Neural crest cell (in vitro differentiated cells): ENCODE results near the gene SMIM13. TPM values are rescaled to one million over a fixed set of nuclear protein-coding genes. Genes with fewer than 3 reads are reported as not detected.

Experiments used
- DNase-seq: peaks from one replicate; pipeline ENCODE4 v3.0.0; 2021; ENCODE audit warnings: low read depth, mixed read lengths, low spot score
- H3K27ac Mint-ChIP-seq: one replicate; pipeline ENCODE4 v1.8.0; 2021; ENCODE audit warnings: mild to moderate bottlenecking, mixed read lengths; ENCODE audit not compliant: unreplicated experiment
- H3K27me3 Mint-ChIP-seq: 2 replicates; pipeline ENCODE4 v1.8.0; 2021; ENCODE audit warnings: low read depth, mild to moderate bottlenecking, mixed read lengths
- H3K36me3 Mint-ChIP-seq: 2 replicates; pipeline ENCODE4 v1.8.0; 2021; ENCODE audit warnings: low read depth, mild to moderate bottlenecking, mixed read lengths
- H3K4me1 Mint-ChIP-seq: 2 replicates; pipeline ENCODE4 v1.8.0; 2021; ENCODE audit warnings: mixed read lengths
- H3K4me3 Mint-ChIP-seq: one replicate; pipeline ENCODE4 v1.8.0; 2021; ENCODE audit warnings: mild to moderate bottlenecking, mixed read lengths
- H3K9me3 Mint-ChIP-seq: 2 replicates; pipeline ENCODE4 v1.8.0; 2021; ENCODE audit warnings: mixed read lengths
- CTCF ChIP-seq: fragments of 200-600 bp; sonication (generic); conservative IDR thresholded peaks from 2 replicates; pipeline ENCODE4 v1.5.0; 2021; ENCODE audit warnings: antibody characterized with exemption, mild to moderate bottlenecking
- total RNA-seq: library from RNA; stranded (reverse); gene quantifications from 2 replicates; pipeline ENCODE4 v1.2.1, GENCODE V29; 2021

Gene SMIM13
- total RNA-seq, 1 donor from 2014 or later: 12.3 TPM

- Mint-ChIP-seq H3K9me3 (no peaks in the 10 kb centered on the region), H3K27me3 (no peaks in the 10 kb centered on the region), H3K36me3 (no peaks in the 10 kb centered on the region), H3K27ac (no peak overlapping the region), H3K4me3 (no peak overlapping the region), H3K4me1 (peaks cover 5% of the 10 kb centered on the region)
- no peak for DNase-seq
- TF ChIP-seq CTCF: no peak
Observed at GRCh38 chr6:11054722-11055121, 38.9 kb upstream of the SMIM13 start.

GRCh38 chr6:11055127-11055627 lies 38.5 kb upstream of the SMIM13 start:
- peaks cover 5% of the 10 kb centered on the region for H3K4me1 Mint-ChIP-seq
- no peaks in the 10 kb centered on the region for H3K9me3 Mint-ChIP-seq
- TF ChIP-seq CTCF: no peak
- no peak overlapping the region for H3K27ac Mint-ChIP-seq
- H3K4me3 Mint-ChIP-seq: no peak overlapping the region
- no peak for DNase-seq
- no peaks in the 10 kb centered on the region for H3K27me3 Mint-ChIP-seq
- H3K36me3 Mint-ChIP-seq: no peaks in the 10 kb centered on the region

- no peak for DNase-seq
- Mint-ChIP-seq H3K36me3 (no peaks in the 10 kb centered on the region), H3K27ac (no peak overlapping the region), H3K4me3 (no peak overlapping the region), H3K27me3 (no peaks in the 10 kb centered on the region), H3K4me1 (peaks cover 5% of the 10 kb centered on the region), H3K9me3 (peaks cover 3% of the 10 kb centered on the region)
- TF ChIP-seq CTCF: no peak
Observed at GRCh38 chr6:11056871-11057270, 36.8 kb upstream of the SMIM13 start.

GRCh38 chr6:11058406-11058805 lies 35.2 kb upstream of the SMIM13 start:
- H3K4me1 Mint-ChIP-seq: peaks cover 5% of the 10 kb centered on the region
- no peaks in the 10 kb centered on the region for H3K36me3 Mint-ChIP-seq
- H3K4me3 Mint-ChIP-seq: no peak overlapping the region
- no peaks in the 10 kb centered on the region for H3K27me3 Mint-ChIP-seq
- peaks cover 3% of the 10 kb centered on the region for H3K9me3 Mint-ChIP-seq
- DNase-seq: no peak
- no peak for TF ChIP-seq CTCF
- H3K27ac Mint-ChIP-seq: no peak overlapping the region

GRCh38 chr6:11062083-11062482 lies 31.6 kb upstream of the SMIM13 start:
- H3K4me3 Mint-ChIP-seq: no peak overlapping the region
- H3K36me3 Mint-ChIP-seq: no peaks in the 10 kb centered on the region
- no peaks in the 10 kb centered on the region for H3K27me3 Mint-ChIP-seq
- H3K27ac Mint-ChIP-seq: no peak overlapping the region
- peaks cover 3% of the 10 kb centered on the region for H3K9me3 Mint-ChIP-seq
- peaks cover 4% of the 10 kb centered on the region for H3K4me1 Mint-ChIP-seq
- TF ChIP-seq CTCF: no peak
- DNase-seq: no peak

GRCh38 chr6:11062715-11063114 lies 30.9 kb upstream of the SMIM13 start:
- no peak overlapping the region for H3K27ac Mint-ChIP-seq
- peaks cover 3% of the 10 kb centered on the region for H3K9me3 Mint-ChIP-seq

More at GRCh38 chr6:11062715-11063114, 30.9 kb upstream of the SMIM13 start:
- no peak for TF ChIP-seq CTCF
- no peak for DNase-seq
- Mint-ChIP-seq H3K27me3 (no peaks in the 10 kb centered on the region), H3K4me1 (peaks cover 4% of the 10 kb centered on the region), H3K36me3 (no peaks in the 10 kb centered on the region), H3K4me3 (no peak overlapping the region)
